ELR (cell line): Measurements from ENCODE around the gene HSD17B14.

Experiments used
- DNase-seq: peaks from one replicate; pipeline ENCODE4 v3.0.0-alpha.2; 2015; ENCODE audit warnings: low read depth

HSD17B14 gene

DNA sequence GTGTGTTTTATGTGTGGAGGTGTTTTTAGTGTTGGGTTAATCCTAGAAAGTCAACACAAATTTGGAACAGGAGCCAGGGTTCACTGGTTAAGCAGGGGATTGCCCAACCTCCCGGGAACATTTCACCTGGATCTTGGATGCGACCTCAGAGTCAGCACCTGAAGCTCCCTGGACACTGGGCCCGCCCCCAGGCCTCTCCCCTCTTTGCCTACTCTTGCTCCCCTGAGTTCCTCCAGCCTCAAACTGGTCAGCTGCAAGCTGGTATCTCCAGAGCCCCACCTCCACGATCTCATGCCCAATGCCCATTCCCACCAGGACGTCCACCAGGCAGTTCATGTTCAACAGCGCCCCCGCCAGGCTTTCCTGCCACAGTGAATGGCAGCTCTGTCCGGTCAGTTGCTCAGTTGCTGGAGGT is 9.7 kb downstream of the HSD17B14 start:
- no peak for DNase-seq

GRCh38 chr19:48822514-48822913 is 13.8 kb downstream of the HSD17B14 start:
- DNase-seq, result no peak

DNA sequence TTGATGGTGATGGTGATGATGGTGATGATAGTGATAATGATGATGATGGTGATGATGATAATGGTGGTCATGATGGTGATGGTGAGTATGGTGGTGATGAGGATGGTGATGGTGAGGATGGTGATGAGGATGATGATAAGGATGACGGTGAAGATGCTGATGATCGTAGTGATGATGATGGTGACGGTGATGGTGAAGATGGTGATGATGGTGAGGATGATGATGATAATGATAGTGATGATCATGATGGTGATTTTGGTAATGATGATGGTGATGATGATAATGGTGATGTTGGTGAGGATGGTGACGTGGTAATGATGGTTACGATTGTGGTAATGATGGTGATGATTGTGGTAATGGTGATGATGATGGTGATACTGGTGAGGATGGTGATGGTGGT is 14.7 kb downstream of the HSD17B14 start:
- DNase-seq, result no peak

DNA sequence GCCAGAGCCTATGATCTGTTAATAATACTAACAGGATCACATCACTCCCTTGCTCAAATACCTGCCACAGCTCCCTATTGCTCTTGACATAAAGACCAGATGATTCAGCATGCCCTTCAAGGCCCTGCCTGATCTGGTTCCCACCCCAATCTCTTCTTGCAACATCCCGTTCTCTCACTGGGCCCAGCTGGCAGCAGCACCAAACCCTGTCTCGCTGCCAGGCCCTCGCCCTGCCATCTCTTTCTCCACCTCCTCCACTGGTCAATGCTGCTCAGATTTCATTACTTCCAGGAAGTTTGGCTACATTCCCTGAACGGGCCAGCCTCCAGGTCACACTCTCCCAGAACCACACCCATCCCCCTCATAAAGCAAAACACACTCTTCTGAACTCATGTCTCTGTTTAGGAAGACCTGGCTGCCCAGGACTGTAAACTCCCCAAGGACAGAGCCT is 16.9 kb downstream of the HSD17B14 start:
- peak; percentile 16 for DNase-seq

DNA sequence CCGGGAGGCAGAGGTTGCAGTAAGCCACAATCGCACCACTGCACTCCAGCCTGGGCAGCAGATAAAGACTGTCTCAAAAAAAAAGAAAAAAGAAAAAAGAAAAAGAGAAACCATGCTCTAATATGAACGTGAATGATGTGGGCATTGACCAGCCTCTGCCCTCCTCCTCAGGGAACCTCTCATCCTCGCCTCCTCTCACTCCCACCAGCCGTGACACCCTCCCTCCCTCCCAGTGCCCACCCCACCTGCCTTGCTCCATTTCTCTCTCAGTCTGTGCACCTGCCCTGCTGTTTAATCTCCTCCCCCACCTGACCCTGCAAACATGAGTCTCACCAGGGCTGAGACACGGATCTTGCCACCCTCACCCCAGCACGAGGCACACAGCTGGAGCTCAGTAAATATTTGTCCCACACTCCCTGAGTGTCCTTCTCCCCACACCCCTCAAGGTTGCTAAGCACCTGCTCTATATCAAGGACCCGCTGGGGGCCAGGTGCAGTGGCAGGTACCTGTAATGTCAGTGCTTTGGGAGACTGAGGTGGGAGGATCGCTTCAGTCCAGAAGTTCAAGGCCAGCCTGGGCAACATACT is 18.0 kb downstream of the HSD17B14 start:
- DNase-seq, result no peak

- DNase-seq, result no peak
These were observed 18.6 kb downstream of the HSD17B14 start for GRCh38 chr19:48817585-48818124.

DNA sequence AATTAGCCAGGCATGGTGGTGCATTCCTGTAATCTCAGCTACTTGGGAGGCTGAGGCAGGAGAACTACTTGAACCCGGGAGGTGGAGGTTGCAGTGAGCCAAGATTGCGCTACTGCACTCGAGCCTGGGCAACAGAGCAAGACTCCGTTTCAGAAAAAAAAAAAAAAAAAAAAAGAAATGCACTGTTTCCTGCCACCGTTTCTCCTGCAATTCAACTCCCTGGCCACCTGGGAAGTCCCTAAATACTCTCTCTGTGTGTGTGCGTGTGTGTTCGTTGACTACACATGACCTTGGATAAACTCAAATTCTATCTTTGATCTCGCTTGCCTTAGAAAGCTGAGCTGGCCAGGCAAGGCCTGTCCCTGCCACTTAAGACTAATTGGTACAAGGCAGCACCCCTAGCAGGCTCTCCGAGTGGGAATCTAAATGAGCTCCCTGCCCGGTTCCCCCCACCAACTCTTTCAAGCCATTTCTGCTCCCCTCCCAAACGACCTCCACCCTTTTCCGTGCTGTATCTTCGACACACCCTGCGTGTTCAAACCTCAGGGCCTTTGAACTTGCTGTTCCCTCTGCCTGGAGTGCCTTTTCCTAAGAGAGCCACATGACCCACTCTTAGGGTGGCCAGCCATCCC is 20.3 kb downstream of the HSD17B14 start:
- DNase-seq, result peak; percentile 25

- DNase-seq, result no peak
These were observed 21.4 kb downstream of the HSD17B14 start for GRCh38 chr19:48814895-48815294.

- no peak for DNase-seq
These were observed 23.0 kb downstream of the HSD17B14 start for GRCh38 chr19:48813123-48813913.

GRCh38 chr19:48812094-48812929 is 24.0 kb downstream of the HSD17B14 start:
- DNase-seq, result peak; percentile 74

- DNase-seq, result no peak
These were observed 26.1 kb downstream of the HSD17B14 start for GRCh38 chr19:48810151-48810550.

DNA sequence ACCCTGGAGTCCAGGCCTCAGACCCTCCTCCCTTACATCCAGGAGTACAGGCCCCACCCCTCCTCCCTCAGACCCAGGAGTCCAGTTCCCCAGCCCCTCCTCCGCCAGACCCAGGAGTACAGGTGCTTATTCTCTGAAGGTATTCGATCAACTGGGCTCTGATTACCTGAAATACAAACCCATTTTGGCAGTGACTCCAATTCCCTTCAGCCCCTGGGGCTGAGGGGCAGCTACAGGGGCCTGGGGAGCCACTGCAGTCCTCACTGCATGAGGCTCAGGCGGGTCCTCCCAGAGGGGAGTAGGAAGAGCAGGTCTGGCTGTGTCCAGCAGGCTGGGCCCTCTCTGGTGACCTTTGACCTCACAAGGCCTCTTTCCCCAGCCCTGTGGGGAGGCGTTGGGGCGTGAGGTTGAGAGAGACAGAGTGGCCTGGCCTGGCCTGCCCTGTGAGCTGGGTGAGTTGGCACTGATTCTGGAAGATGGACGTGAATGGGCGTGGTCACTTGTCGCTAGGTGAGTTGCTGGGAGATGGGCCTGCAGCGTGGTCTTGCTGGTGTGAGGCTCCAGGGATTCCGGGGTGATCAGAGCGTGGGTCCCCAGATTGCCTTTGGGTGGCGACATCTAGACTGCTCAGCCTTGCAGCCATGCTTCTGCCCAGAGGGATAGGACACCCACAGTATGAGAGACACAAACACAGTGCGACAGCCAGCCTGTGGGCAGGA is 28.5 kb downstream of the HSD17B14 start:
- peak; percentile 13 for DNase-seq

DNA sequence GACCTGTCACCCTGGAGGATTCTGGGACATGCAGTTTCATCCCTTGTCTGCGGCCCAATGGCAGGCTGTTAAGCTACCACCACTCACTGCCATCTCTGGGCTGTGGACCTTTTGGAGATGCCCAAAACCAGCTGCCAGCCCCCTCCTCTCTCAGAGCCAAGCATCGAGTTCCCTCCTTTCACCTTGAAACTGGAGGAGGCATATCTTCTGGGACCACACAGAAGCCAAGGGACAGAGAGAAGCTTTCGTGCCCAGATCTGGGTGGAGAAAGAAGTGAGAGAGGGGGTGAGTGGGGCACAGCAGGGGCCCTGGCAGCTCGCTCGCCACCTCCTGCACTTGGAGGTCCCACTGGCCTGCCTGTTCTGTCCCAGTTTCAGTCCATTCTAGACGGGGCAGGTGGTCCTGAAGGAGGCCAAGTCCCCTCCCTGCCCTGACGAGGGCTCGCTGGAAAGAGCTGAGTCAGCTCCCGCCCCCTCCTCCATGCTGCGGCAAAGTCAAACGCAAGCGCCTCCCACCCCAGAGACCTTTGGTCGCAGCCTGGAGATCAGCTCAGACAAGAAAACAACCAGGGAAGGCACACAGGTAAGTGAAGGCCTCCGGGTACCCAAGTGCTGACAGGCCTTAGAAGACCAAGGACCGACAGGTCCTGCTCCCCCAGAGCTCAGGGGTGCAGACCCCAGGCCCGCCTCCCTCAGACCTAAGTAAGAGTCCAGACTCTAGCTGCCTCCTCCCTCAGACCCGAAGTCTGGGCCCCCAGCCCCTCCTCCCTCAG is 29.3 kb downstream of the HSD17B14 start:
- DNase-seq, result no peak

DNA sequence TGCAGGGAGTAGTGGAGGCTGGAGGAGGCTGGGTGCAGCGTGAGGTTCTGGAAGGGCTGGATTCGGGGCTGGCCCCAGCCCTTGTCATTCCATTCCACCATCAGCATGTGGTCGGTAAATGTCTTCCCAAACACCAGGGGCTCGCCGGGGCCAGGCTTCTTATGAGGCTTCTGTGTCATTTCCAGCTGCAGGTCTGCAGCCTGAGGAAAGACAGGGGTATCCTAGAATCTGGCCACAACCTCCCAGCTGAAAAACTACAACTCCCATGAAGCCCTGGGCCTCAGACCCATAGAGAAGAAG is 29.8 kb downstream of the HSD17B14 start:
- DNase-seq, result peak; percentile 64

DNA sequence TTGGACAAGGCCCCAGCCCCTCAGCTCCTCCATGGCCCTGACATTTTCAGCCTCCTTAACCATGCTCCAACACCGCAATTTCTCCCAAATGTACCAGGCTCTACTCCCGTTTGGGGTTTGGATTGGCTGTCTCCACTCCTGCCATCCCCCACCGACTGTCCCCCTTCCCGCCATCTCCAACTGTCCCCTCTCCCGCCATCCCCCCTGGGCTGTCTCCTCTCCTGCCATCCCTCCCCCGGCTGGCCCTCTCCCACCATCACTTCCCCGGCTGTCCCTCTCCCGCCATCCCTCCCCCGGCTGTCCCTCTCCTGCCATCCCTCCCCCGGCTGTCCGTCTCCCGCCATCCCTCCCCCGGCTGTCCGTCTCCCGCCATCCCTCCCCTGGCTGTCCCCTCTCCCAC is 30.8 kb downstream of the HSD17B14 start:
- DNase-seq, result no peak

- DNase-seq, result no peak
These were observed 31.8 kb downstream of the HSD17B14 start for GRCh38 chr19:48804496-48804895.

- DNase-seq, result no peak
These were observed 33.7 kb downstream of the HSD17B14 start for GRCh38 chr19:48802623-48803022.

GRCh38 chr19:48799358-48800300 is 36.7 kb downstream of the HSD17B14 start:
- DNase-seq, result no peak

DNA sequence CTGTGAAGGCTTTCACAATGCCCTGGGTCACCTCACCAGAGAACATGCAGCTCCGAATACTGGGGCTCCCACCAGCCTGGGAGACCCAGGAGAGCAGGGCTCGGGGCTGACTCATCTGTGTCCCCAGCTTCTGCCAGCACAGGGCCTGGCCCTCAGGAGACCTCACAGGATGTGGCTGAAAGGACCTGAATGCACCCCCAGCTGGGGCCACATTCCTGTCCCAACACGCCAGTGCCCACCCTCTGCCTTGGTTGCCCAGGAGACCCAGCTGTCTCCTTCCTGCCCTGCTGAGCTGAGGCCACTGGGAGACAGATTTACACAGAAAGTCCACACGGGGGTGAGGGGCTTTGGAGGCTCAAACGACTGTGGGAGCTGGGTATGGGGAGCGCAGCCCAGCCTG is 37.4 kb downstream of the HSD17B14 start:
- peak; percentile 13 for DNase-seq

DNA sequence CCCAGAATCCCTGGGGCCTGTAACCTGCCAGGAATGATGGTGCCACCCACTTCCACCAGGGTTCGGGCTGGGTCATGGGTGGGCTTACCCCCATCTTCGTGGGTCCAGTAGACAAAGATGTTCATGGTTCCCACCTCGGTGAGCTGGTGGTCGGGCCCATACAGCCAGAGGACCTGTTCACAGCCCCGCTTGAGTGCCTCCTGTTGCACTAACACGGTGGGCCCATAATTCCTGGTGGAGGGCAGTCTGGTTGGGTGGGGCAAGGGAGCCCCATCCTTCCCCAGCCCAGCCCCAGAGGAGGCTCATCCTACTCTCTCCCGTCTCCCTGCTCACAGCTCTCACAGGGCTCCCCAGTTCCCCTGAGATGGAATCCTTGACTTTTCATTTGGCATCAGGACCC is 39.2 kb downstream of the HSD17B14 start:
- no peak for DNase-seq
